Epithelial cell of proximal tubule (primary cell): ENCODE results near the gene CHPT1. TPM values are rescaled to one million over a fixed set of nuclear protein-coding genes. Genes with fewer than 3 reads are reported as not detected.
A peak's percentile ranks its signal among the peaks of the same experiment; 100 is the strongest.

ENCODE experiments used
- DNase-seq: peaks from one replicate; pipeline ENCODE4 v3.0.0-alpha.2; 2011; ENCODE audit warnings: low read depth
- H3K4me3 ChIP-seq: 2 replicates; pipeline ENCODE4 v1.5.1; 2011; ENCODE audit warnings: low read depth, mild to moderate bottlenecking, low read length
- total RNA-seq: library from RNA; depleted of rRNA; stranded (reverse); fragments of >200 nt; gene quantifications from 2 replicates; pipeline ENCODE4 v1.2.3, GENCODE V29; 2015
- TF ChIP-seq, protein P1 (sequence below): conservative IDR thresholded peaks from 2 replicates; pipeline ENCODE4 v1.5.1; 2012; ENCODE audit warnings: low read depth, mild to moderate bottlenecking, low read length

The CHPT1 gene
- 17.6 and 40.1 TPM in 2 replicates for total RNA-seq

DNA sequence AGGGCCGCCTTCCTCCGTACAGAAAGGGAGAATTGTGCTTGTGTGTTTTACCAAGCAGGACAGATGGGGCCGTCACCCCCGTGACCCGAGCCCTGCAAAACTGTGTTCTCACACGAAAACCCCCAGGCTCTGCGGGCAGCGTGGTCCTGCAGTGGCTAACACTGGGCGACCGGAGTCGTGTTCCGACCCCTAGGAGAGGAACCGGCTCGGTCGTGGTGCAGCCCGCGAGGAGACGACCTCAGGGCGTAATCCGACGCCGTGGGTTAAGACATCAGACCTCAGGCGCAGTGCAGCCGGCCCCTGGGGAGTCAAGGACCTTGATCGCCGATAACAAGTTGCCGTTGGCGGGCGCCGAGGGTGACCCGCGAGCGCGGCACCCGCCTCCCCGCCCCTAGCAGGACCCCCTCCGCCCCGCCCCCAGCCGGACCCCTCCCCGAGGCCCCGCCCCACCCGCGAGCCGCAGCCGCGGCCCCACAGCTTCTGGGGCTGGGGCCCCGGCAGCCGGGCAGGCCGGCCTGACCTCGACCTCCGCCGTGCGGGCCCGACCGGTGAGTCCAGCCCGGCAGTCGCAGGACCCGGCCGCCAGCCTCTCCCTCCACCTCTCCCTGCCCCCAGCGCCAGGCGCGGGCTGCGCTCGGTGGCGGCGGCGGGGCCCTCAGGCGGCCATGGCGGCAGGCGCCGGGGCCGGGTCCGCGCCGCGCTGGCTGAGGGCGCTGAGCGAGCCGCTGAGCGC, at the start of gene CHPT1:
TSS of gene CHPT1 (plus strand) at position 444 of the 733 bp plus-strand sequence. CDS start at position 666, 222 bp downstream.
- DNase-seq, result no peak

DNA sequence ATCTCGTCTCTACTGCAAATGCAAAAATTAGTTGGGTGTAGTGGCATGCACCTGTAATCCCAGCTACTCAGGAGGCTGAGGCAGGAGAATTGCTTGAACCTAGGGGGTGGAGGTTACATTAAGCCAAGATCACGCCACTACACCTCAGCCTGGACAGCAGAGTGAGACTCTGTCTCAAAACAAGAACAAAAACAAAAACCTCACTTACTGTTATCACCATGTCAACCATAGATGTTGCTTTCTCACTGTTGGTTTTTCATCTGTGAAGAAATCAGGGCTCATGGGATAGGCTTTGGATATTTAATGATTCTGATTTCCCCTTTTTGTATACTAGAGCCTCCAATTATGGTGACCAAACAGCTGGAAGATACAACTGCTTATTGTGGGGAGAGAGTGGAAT, 49.7 kb upstream of the CHPT1 start:
- no peak overlapping the region for H3K4me3 ChIP-seq
- DNase-seq, result no peak
- TF ChIP-seq, protein P1, sequence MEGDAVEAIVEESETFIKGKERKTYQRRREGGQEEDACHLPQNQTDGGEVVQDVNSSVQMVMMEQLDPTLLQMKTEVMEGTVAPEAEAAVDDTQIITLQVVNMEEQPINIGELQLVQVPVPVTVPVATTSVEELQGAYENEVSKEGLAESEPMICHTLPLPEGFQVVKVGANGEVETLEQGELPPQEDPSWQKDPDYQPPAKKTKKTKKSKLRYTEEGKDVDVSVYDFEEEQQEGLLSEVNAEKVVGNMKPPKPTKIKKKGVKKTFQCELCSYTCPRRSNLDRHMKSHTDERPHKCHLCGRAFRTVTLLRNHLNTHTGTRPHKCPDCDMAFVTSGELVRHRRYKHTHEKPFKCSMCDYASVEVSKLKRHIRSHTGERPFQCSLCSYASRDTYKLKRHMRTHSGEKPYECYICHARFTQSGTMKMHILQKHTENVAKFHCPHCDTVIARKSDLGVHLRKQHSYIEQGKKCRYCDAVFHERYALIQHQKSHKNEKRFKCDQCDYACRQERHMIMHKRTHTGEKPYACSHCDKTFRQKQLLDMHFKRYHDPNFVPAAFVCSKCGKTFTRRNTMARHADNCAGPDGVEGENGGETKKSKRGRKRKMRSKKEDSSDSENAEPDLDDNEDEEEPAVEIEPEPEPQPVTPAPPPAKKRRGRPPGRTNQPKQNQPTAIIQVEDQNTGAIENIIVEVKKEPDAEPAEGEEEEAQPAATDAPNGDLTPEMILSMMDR, result no peak

More for the DNA sequence above, at the start of gene CHPT1:
- peak within 1 kb of the TSS; percentile 79 for H3K4me3 ChIP-seq
- TF ChIP-seq, protein P1, result no peak

DNA sequence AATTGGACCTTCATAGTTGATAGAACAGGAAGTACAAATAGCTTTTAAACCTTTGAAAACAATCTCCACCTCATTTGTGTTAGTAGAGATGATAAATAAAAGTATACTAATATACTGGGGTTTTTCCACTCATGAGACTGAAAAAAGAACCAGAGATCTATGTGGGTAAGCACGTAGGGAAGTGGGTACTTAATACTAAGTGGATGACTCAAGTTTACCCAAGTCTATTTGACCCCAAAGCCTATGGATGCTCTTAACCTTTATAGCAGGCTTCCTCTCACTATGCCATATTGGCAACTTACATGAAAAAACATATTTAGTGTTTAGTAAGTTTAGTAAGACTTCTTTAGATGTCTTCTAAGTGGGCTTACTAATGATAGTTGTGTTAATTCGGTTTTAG, 49.2 kb upstream of the CHPT1 start:
- DNase-seq, result no peak
- TF ChIP-seq, protein P1, result no peak
- no peak overlapping the region for H3K4me3 ChIP-seq

DNA sequence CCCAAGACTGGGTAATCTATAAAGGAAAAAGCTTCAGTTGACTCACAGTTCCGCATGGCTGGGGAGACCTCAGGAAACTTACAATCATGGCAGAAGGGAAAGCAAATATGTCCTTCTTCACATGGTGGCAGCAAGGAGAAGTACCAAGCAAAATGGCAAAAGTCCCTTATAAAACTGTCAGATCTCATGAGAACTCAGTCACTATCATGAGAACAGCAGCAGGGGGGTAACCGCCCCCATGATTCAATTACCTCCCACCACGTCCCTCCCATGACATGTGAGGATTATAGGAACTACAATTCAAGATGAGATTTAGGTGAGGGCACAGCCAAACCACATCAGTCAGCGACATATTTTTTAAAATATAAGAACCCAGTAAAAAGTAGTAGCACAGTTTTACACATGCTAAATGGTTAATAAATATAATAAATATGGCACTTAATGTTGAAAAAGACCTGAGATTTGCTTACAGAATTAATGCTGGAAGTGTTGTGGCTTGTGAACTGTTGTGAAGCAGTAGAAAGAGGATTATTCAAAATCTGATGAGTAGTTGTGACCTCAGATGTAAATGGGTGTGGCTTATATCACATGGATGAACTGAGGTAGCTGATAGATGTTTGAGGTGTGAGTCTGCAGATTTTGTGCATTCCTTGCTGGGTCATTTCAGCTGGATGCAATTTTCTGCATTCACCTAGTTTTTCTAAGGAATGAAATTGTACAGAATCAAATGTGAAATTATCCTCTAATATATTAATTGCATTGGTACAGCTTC, 46.9 kb upstream of the CHPT1 start:
- H3K4me3 ChIP-seq, result no peak overlapping the region
- DNase-seq, result no peak
- TF ChIP-seq, protein P1, result no peak

DNA sequence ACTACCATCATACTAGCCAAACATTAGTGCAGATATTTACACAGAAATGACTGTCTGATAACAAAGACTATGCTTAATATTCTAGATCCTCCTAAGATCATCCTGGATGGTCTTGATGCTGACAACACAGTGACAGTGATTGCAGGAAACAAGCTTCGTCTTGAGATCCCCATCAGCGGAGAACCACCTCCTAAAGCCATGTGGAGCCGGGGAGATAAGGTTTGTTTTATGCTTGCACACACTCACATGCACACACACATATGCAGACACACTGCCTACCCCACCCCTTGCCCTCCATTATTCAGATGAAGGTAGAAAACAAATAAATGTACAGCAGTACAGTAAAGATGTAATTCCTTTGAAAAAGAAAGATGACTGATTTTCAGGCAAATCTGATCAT, 44.4 kb upstream of the CHPT1 start:
- no peak overlapping the region for H3K4me3 ChIP-seq
- TF ChIP-seq, protein P1, result no peak
- DNase-seq, result no peak

DNA sequence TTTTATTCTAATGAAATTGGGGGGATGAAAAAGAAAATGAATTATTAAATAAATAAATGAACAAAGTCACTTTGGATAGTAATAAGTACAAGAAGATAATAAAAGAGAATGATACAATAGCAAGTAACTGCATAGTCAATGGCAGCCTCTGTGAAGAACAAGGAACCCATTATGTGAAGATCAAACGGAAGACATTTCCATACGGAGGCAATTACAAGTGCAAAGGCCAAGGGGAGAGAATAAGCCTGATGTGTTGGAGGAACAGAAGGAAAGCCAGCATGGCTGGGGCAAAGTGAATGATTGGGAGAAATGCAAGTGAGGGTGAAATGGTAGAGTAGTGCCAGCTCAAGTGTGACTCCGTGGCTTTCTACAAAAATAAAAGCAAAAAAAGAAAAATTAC, 43.9 kb upstream of the CHPT1 start:
- no peak for DNase-seq
- TF ChIP-seq, protein P1, result no peak
- no peak overlapping the region for H3K4me3 ChIP-seq
